Heart left ventricle (tissue), 16 donors: Measurements from ENCODE around the gene OR4K1. TPM values are rescaled to one million over a fixed set of nuclear protein-coding genes. Genes with fewer than 3 reads are reported as not detected.

Experiments
- ATAC-seq, 4 donors: fragments of 200-7000 bp; cut with Tn5 transposase; one replicate each; pipeline ENCODE4 v1.9.1; 2020 to 2022; ENCODE audit warnings: moderate library complexity in 4 of 4, mild to moderate bottlenecking in 3 of 4, moderate number of reproducible peaks in 1 of 4
- DNase-seq, 5 donors: peaks; one replicate each; pipeline ENCODE4 v3.0.0-alpha.2; 2020
- H3K27ac ChIP-seq, 12 donors: fragments of 200-600 bp; sonication (generic) in 4 of 12; one replicate each; pipeline versions ENCODE4 v1.5.0 to v1.8.0; 2016 to 2022; ENCODE audit warnings: mild to moderate bottlenecking in 2 of 12
- H3K27me3 ChIP-seq, 9 donors: fragments of 200-600 bp; sonication (generic) in 2 of 9; one replicate each; pipeline versions ENCODE4 v1.5.1 to v1.8.0; 2016 to 2022; ENCODE audit warnings: mild to moderate bottlenecking in 3 of 9
- H3K36me3 ChIP-seq, 9 donors: fragments of 200-600 bp; sonication (generic) in 2 of 9; one replicate each; pipeline versions ENCODE4 v1.5.0 to v1.8.0; 2018 to 2022; ENCODE audit warnings: mild to moderate bottlenecking in 2 of 9
- H3K4me1 ChIP-seq, 12 donors: fragments of 200-600 bp; sonication (generic) in 4 of 12; one replicate each; pipeline versions ENCODE4 v1.5.0 to v1.8.0; 2016 to 2022; ENCODE audit warnings: mild to moderate bottlenecking in 3 of 12
- H3K4me3 ChIP-seq, 12 donors: fragments of 200-600 bp; sonication (generic) in 4 of 12; one replicate each; pipeline versions ENCODE4 v1.5.0 to v1.8.0; 2017 to 2022; ENCODE audit warnings: mild to moderate bottlenecking in 9 of 12, moderate library complexity in 4 of 12
- H3K9me3 ChIP-seq, 12 donors: fragments of 200-600 bp; sonication (generic) in 4 of 12; one replicate each; pipeline versions ENCODE4 v1.5.0 to v1.8.0; 2016 to 2022; ENCODE audit warnings: mild to moderate bottlenecking in 1 of 12
- CTCF ChIP-seq, 12 donors: fragments of 200-600 bp; sonication (generic) in 4 of 12; IDR thresholded peaks; one replicate each; pipeline versions ENCODE4 v1.5.0 to v1.8.0; 2018 to 2022; ENCODE audit warnings: antibody characterized with exemption in 12 of 12, mild to moderate bottlenecking in 5 of 12
- POLR2A ChIP-seq, 2 donors: fragments of 450-650 bp; IDR thresholded peaks; one replicate each; pipeline ENCODE4 v1.6.1; 2017; ENCODE audit warnings: antibody characterized with exemption in 2 of 2, mild to moderate bottlenecking in 2 of 2, moderate library complexity in 2 of 2
- WGBS, 4 donors: extraction: QIAGEN DNeasy Blood & Tissue Kit in 2 of 4; methylation state at CpG; one replicate each; pipeline versions ENCODE4 v1.1.5 to v1.1.7; 2013 to 2018; 5-methylcytosine and 5-hydroxymethylcytosine counted together
- intact Hi-C, 10 donors: fragments of 100-400 bp; cut with DNase I; formaldehyde crosslinking; loops; one replicate each; pipeline versions ENCODE4 v1.11.1 to v1.14.2; 2022
- polyA plus RNA-seq, 2 donors: library from polyadenylated mRNA; stranded (reverse); fragments of 200-250 nt; gene quantifications; one replicate each; pipeline ENCODE4 v1.2.3, GENCODE V29; 2013
- total RNA-seq, 9 donors: library from RNA; depleted of rRNA in 2 of 9; stranded (reverse); fragments of >200 nt in 2 of 9; fragmentation: NEBNext Ultra II Directional in 3 of 9; extraction: Animal tissue kit (Norgen Biotek cat#: 25700) in 3 of 9; gene quantifications; one replicate each; pipeline versions ENCODE4 v1.1.0 to v1.2.4, GENCODE V29; 2016 to 2023
- donor health status: ischemic (EF 13 %, LVEDD 7.1; RV severe dilation, severe dysfunction).
- donor health status: healthy with polysubstance abuse.
- donor health status: DM: no; HTN: yes; CAD: no.
- donor health status: DM: no; HTN: no; CAD: no.
- donor health status: ischemic (EF 25% LVEDD 6.9; RV normal size, moderate dysfunction).
- donor health status: ischemic (EF 25% LVEDD 5.7; RV mildly dilated, moderate dysfunction).
- donor health status: healthy.
- donor health status: DM: yes; HTN: yes; CAD: no.
- donor health status: ischemic (EF 35%, LVEDD 5.7; RV mildly dilated, moderate dysfunction).
- donor health status: nonischemic (EF 11% LVEDD 7.7; RV severe dilation, severe dysfunction).
- donor health status: DM: yes; HTN: yes; CAD: no.
- donor health status: PGD.
- donor health status: ischemic (EF 29% LVEDD 5.4; RV normal size, mild dysfunction).
- donor health status: nonischemic (EF 23%, LVEDD 6.1; RV moderate dilation, normal function).

The OR4K1 gene
- total and polyA plus RNA-seq, 11 donors = not detected

GRCh38 chr14:19906665-19907064, 24.1 kb upstream of the OR4K1 start:
- TF ChIP-seq CTCF (IDR thresholded peaks at IDR 0.05) = no peak
- no peak for TF ChIP-seq POLR2A (IDR thresholded peaks at IDR 0.05)
- intact Hi-C loops = no loop called here

GRCh38 chr14:19911114-19911513, 19.6 kb upstream of the OR4K1 start:
- DNase-seq = no peak
- H3K9me3 ChIP-seq = peaks cover 0 to 7% (median 0%) of the 10 kb centered on the region in 12 donors
- no peak for ATAC-seq
- H3K27ac ChIP-seq = no peak overlapping the region
- intact Hi-C loops = no loop called here
- no peaks in the 10 kb centered on the region for H3K4me1 ChIP-seq
- no peaks in the 10 kb centered on the region for H3K36me3 ChIP-seq
- no peaks in the 10 kb centered on the region for H3K27me3 ChIP-seq
- TF ChIP-seq POLR2A (IDR thresholded peaks at IDR 0.05) = no peak
- no peak for TF ChIP-seq CTCF (IDR thresholded peaks at IDR 0.05)
- no peak overlapping the region for H3K4me3 ChIP-seq
- 28 to 47% (median 41%) methylated on average over 3 of the region's 3 CpGs for WGBS, 4 donors

More at GRCh38 chr14:19906665-19907064, 24.1 kb upstream of the OR4K1 start:
- DNase-seq (no peak), ATAC-seq (no peak)
- H3K4me1 ChIP-seq = no peaks in the 10 kb centered on the region
- no peaks in the 10 kb centered on the region for H3K36me3 ChIP-seq
- no peaks in the 10 kb centered on the region for H3K27me3 ChIP-seq
- H3K4me3 ChIP-seq = no peak overlapping the region
- peaks cover 0 to 9% (median 0%) of the 10 kb centered on the region in 12 donors for H3K9me3 ChIP-seq
- H3K27ac ChIP-seq = no peak overlapping the region

- H3K36me3 ChIP-seq = no peaks in the 10 kb centered on the region
These were observed 13.5 kb upstream of the OR4K1 start for GRCh38 chr14:19917243-19917642.

GRCh38 chr14:19917955-19918518, 12.7 kb upstream of the OR4K1 start:
- no peaks in the 10 kb centered on the region for H3K36me3 ChIP-seq

More at GRCh38 chr14:19917243-19917642, 13.5 kb upstream of the OR4K1 start:
- H3K4me3 ChIP-seq = no peak overlapping the region
- H3K27ac ChIP-seq = no peak overlapping the region
- no peak for ATAC-seq
- WGBS, 4 donors = 54 to 65% (median 59%) methylated on average over 3 of the region's 3 CpGs
- no peak for DNase-seq
- H3K27me3 ChIP-seq = no peaks in the 10 kb centered on the region
- no peaks in the 10 kb centered on the region for H3K9me3 ChIP-seq
- no peaks in the 10 kb centered on the region for H3K4me1 ChIP-seq
- TF ChIP-seq CTCF (IDR thresholded peaks at IDR 0.05) = no peak
- no peak for TF ChIP-seq POLR2A (IDR thresholded peaks at IDR 0.05)
- intact Hi-C loops = no loop called here

More at GRCh38 chr14:19917955-19918518, 12.7 kb upstream of the OR4K1 start:
- no peaks in the 10 kb centered on the region for H3K4me1 ChIP-seq
- DNase-seq (no peak), ATAC-seq (no peak)
- no peaks in the 10 kb centered on the region for H3K9me3 ChIP-seq
- H3K27ac ChIP-seq = no peak overlapping the region
- intact Hi-C loops = no loop called here
- TF ChIP-seq POLR2A (IDR thresholded peaks at IDR 0.05) (no peak), CTCF (IDR thresholded peaks at IDR 0.05) (no peak)
- WGBS, 4 donors = 54 to 73% (median 63%) methylated on average over 1 of the region's 1 CpG
- no peak overlapping the region for H3K4me3 ChIP-seq
- H3K27me3 ChIP-seq = no peaks in the 10 kb centered on the region
